SK-N-MC (cell line): ENCODE results near the gene ZBTB46.

Experiments
- EZH2 ChIP-seq: fragments of 200-600 bp; sonication (generic); IDR thresholded peaks from one replicate; pipeline ENCODE4 v1.6.1; 2017; ENCODE audit warnings: antibody characterized with exemption
- POLR2AphosphoS5 ChIP-seq: IDR thresholded peaks from 2 replicates; pipeline ENCODE4 v1.6.1; 2012; ENCODE audit warnings: mild to moderate bottlenecking, low read depth, low read length, borderline replicate concordance

DNA sequence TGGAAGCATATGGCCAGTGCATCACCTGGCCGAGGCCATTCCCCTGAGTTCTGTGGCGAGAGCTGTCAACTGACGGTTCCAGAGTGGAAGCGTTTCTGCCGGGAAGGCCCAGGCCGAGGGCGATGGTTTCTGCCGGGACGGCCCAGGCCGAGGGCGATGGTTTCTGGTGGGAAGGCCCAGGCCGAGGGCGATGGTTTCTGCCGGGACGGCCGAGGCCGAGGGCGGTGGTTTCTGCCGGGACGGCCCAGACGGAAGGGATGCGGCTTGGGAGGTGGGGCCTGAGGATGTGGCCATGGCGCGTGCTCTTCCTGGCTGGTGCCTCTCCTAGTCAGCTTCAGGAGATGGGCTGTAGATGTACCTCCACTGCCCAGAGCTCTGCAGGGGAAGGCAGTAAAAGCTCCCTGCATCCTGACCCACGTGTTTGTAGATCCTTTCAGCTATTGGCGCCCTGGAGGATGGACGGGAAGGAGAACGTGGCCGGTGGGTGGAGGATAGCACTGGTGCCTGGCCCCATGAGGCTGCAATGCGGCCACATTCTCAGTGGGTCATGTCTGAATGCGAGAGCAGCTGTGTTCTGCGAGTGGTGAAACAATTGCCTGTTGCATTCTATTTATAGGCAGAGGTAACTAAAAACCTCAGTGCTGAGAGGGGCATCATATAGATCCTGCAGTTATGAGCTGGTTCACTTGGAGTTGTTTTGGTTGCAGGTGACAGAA is 46.8 kb upstream of the ZBTB46 start:
- TF ChIP-seq POLR2AphosphoS5 (no peak), EZH2 (no peak)
